ENCODE results near the gene NHLRC4. TPM values are rescaled to one million over a fixed set of nuclear protein-coding genes. Genes with fewer than 3 reads are reported as not detected.
A peak's percentile ranks its signal among the peaks of the same experiment; 100 is the strongest.

NHLRC4 gene
- polyA plus RNA-seq, 4 donors = 2.7 to 10.3 (median 5.8) TPM

GRCh38 chr16:563072-563644, 3.6 kb upstream of the NHLRC4 start:
- no peak for DNase-seq (ENCODE audit: low read depth in 4 of 4, low spot score in 3 of 4)

- no peak for DNase-seq (ENCODE audit: low read depth in 4 of 4, low spot score in 3 of 4)
Observed at GRCh38 chr16:564690-565418, 2.0 kb upstream of the NHLRC4 start.

GRCh38 chr16:565419-566330, 1.1 kb upstream of the NHLRC4 start:
- peak; percentile 64 to 80 (median 68) for DNase-seq (ENCODE audit: low read depth in 4 of 4, low spot score in 3 of 4)

- no peak for DNase-seq (ENCODE audit: low read depth in 4 of 4, low spot score in 3 of 4)
Observed at GRCh38 chr16:567373-568256, 810 bp downstream of the NHLRC4 start.

GRCh38 chr16:568401-569258, 1.8 kb downstream of the NHLRC4 start:
- DNase-seq (ENCODE audit: low read depth in 4 of 4, low spot score in 3 of 4) = no peak

GRCh38 chr16:569445-570254, 2.8 kb downstream of the NHLRC4 start, which contains the start of gene PIGQ:
TSS of gene PIGQ (plus strand) at chr16:569968. CDS start at chr16:574075, 4,107 bp downstream.
- no peak for DNase-seq (ENCODE audit: low read depth in 4 of 4, low spot score in 3 of 4)

- no peak for DNase-seq (ENCODE audit: low read depth in 4 of 4, low spot score in 3 of 4)
Observed at GRCh38 chr16:572865-573650, 6.3 kb downstream of the NHLRC4 start.

GRCh38 chr16:574021-574760, 7.4 kb downstream of the NHLRC4 start:
- no peak for DNase-seq (ENCODE audit: low read depth in 4 of 4, low spot score in 3 of 4)

GRCh38 chr16:575354-576196, 8.8 kb downstream of the NHLRC4 start:
- no peak for DNase-seq (ENCODE audit: low read depth in 4 of 4, low spot score in 3 of 4)

GRCh38 chr16:576197-576822, 9.5 kb downstream of the NHLRC4 start:
- no peak for DNase-seq (ENCODE audit: low read depth in 4 of 4, low spot score in 3 of 4)

- no peak for DNase-seq (ENCODE audit: low read depth in 4 of 4, low spot score in 3 of 4)
Observed at GRCh38 chr16:576823-577201, 10.0 kb downstream of the NHLRC4 start.

GRCh38 chr16:577796-578195, 11.0 kb downstream of the NHLRC4 start:
- DNase-seq (ENCODE audit: low read depth in 4 of 4, low spot score in 3 of 4) = no peak

GRCh38 chr16:578232-578869, 11.5 kb downstream of the NHLRC4 start:
- no peak for DNase-seq (ENCODE audit: low read depth in 4 of 4, low spot score in 3 of 4)

GRCh38 chr16:578870-579405, 12.1 kb downstream of the NHLRC4 start:
- DNase-seq (ENCODE audit: low read depth in 4 of 4, low spot score in 3 of 4) = no peak
